Stomach (tissue), 4 donors: Measurements from ENCODE around the gene MTMR3.
"Not testable (repeated sequence)": the region's sequence is repeated elsewhere in the genome, so short reads cannot be mapped to it uniquely, and the experiment has no call there.

Experiments used
- EP300 ChIP-seq: sonication (generic); formaldehyde crosslinking; IDR thresholded peaks from one replicate; pipeline ENCODE4 v1.6.1; 2017; ENCODE audit warnings: antibody characterized with exemption
- TF ChIP-seq, protein P1 (sequence below), 7 experiments: fragments of 450-650 bp in 4 of 7; fragments of 200-600 bp in 3 of 7; sonication (generic) in 3 of 7; IDR thresholded peaks; one replicate each; pipeline ENCODE4 v1.5.1; 2016 to 2019; ENCODE audit warnings: antibody characterized with exemption in 7 of 7, control low read depth in 2 of 7, mild to moderate bottlenecking in 1 of 7

DNA sequence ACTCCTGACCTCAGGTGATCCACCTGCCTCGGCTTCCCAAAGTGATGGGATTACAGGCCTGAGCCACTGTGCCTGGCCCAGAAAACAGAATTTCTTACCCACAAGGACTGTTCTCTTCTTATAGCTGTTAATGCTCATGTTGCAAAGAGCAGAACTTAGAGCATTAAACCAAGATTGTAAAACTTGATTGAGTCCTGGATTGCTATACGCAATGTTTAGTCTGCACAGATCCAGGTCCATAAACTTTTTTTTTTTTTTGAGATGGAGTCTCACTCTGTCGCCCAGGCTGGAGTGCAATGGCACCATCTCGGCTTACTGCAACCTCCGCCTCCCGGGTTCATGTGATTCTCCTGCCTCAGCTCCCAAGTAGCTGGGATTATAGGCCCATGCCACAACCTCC, 178.1 kb downstream of the MTMR3 start:
- TF ChIP-seq, protein P1, sequence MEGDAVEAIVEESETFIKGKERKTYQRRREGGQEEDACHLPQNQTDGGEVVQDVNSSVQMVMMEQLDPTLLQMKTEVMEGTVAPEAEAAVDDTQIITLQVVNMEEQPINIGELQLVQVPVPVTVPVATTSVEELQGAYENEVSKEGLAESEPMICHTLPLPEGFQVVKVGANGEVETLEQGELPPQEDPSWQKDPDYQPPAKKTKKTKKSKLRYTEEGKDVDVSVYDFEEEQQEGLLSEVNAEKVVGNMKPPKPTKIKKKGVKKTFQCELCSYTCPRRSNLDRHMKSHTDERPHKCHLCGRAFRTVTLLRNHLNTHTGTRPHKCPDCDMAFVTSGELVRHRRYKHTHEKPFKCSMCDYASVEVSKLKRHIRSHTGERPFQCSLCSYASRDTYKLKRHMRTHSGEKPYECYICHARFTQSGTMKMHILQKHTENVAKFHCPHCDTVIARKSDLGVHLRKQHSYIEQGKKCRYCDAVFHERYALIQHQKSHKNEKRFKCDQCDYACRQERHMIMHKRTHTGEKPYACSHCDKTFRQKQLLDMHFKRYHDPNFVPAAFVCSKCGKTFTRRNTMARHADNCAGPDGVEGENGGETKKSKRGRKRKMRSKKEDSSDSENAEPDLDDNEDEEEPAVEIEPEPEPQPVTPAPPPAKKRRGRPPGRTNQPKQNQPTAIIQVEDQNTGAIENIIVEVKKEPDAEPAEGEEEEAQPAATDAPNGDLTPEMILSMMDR (IDR thresholded peaks at IDR 0.05): not testable (repeated sequence)
- not testable (repeated sequence) for TF ChIP-seq EP300
